C1 segment of cervical spinal cord (tissue), 14 donors: ENCODE data around the gene TDP2.
"Not testable (repeated sequence)": the region's sequence is repeated elsewhere in the genome, so short reads cannot be mapped to it uniquely, and the experiment has no call there.

Source experiments
- DNase-seq, 14 donors: peaks; one replicate each; lab custom pipeline; 2025; lab: John Stamatoyannopoulos, UW

The TDP2 gene

GRCh38 chr6:24648276-24648675, 18.4 kb downstream of the TDP2 start:
- DNase-seq = no peak

GRCh38 chr6:24646771-24647170, 19.9 kb downstream of the TDP2 start:
- no peak for DNase-seq

DNA sequence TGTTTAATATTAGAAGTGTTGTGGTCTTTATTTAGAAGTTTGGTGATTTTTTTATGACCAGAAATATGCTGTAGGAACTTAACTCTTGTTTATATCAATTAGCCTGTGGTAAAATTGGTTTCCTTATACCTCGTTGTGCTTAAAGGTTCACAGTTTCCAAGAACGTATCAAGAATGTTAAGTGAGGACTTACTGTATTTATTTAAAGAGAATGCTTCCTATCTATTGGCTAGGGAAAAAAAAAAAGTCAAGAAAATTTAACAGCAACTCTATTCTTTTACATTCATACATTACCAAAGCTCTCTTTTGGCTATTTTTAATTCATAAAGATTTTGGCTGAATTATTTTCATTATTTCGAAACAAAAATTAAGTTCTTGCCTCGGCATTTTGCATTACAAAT, 22.3 kb downstream of the TDP2 start:
- DNase-seq = no peak

GRCh38 chr6:24643920-24644319, 22.8 kb downstream of the TDP2 start:
- no peak for DNase-seq

DNA sequence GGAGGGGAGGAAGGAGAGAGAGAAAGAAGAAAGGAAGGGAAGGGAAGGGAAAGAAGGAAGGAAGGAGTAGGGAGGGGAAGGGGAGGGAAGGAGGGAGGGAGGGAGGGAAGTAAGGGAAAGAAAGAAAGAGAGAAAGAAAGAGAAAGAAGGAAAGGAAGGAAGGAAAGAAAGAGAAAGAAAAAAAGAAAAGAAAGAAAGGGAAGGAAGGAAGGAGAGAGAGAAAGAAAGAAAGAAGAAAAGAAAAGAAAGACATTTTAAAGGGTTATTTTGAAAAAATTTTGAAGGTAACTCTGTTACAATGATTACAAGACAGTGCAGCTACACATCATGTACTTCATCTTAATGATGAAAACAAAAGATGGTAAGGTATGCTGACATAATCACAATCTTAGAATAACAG, 24.6 kb downstream of the TDP2 start:
- DNase-seq = no peak

- not testable (repeated sequence) for DNase-seq
Observed at GRCh38 chr6:24640631-24641030, 26.1 kb downstream of the TDP2 start.

- no peak for DNase-seq
Observed at GRCh38 chr6:24640166-24640565, 26.5 kb downstream of the TDP2 start.

GRCh38 chr6:24636681-24637080, 30.0 kb downstream of the TDP2 start:
- DNase-seq = no peak

- DNase-seq = no peak
Observed at GRCh38 chr6:24632573-24632972, 34.1 kb downstream of the TDP2 start.

DNA sequence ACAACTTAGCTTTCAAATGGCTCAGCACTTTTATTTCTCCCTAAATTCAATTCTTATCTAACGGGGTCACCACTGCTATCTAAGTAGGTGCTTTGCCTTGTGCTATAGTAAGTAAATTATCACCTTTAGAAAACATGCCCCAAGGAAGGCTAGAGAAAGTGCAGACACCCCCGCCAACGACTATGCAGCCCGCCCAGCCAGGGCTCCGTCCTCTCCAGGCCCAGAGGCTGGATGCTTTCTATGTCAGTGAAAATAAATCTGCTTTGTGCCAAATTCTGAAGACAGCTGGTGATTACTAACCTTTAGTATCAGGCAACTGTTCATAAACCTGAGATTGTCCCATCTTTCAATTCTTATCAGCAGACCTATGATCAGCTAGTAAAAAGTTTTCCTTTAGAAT, 35.0 kb downstream of the TDP2 start:
- no peak for DNase-seq

GRCh38 chr6:24630856-24631505, 35.7 kb downstream of the TDP2 start:
- DNase-seq = peak in 1 of 14 donors; percentile 59

GRCh38 chr6:24621626-24622289, 44.9 kb downstream of the TDP2 start:
- DNase-seq = peak in 1 of 14 donors; percentile 22

GRCh38 chr6:24620637-24621036, 46.1 kb downstream of the TDP2 start:
- no peak for DNase-seq

- no peak for DNase-seq
Observed at GRCh38 chr6:24619661-24620060, 47.0 kb downstream of the TDP2 start.

- DNase-seq = no peak
Observed at GRCh38 chr6:24614648-24615047, 52.1 kb downstream of the TDP2 start.

- peak in 2 of 14 donors; percentile 9 to 88 for DNase-seq
Observed at GRCh38 chr6:24614043-24614420, 52.7 kb downstream of the TDP2 start.

- peak in 1 of 14 donors; percentile 87 for DNase-seq
Observed at GRCh38 chr6:24613361-24614042, 53.2 kb downstream of the TDP2 start.

- no peak for DNase-seq
Observed at GRCh38 chr6:24610672-24611071, 56.0 kb downstream of the TDP2 start.

DNA sequence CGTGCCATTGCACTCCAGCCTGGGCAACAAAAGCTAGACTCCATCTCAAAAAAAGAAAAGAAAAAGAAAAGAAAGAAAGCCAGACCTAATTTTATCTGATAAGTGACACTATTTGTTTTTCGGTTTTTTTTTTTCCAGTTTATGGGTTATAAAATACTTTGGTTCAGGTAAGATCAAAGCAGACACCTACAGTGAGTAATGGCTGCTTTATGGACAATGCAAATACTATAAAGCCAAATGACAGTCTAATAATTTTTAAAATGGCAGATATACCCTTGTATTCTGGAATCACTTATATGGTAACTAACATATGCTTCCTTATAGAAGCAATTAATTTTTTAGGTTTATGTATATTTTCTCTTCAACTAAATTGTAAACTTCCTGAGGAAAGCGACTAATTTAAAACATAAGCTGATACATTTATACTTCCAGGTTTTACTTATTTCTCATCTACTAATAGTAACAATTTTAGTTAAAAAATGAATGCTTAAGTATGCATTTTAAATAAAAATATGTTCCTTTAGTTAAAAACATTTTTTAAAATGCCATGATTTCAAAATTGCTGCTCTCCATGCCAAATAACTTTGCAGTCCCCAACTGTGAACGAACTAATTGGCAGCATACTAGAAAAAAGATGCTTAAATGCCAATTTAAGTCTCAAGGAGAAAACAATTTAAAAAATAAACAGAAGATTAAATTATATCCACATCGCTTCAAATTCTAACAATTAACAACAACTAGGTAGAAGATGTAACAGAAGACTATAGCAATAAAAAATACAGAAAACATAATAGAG, 59.2 kb downstream of the TDP2 start:
- DNase-seq = no peak

DNA sequence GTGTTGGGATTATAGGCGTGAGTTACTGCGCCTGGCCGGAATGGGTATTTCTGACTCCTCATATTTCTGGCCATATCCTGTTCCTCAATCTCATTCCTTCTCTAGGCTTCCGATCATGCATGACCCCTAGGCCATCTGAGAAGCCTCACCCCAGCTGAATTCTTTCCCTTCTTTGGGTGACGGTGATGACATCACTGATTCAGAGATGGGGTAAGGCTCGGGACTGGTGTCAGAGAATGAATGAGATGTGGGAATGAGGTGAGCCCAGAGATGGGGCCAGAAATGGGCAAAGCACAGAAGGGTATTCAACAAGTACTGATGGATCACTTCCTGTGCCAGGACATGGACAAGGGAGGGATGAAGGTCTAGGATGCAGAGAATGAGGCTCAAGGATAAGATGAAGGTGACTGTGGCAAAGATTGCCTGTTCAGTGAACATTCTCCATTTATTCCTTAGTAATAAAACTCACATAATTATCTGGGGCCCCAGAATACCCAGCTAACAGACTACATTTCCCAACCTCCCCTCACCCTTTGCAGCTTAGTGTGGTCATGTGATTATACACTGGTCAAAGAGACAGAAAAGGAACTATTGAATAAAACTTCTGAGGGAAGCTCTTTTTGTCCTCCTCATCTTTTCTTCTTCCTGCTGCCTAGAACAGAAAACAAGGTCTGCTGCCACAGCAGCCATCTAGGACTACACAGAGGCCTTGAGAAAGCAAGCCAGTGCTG, 60.3 kb downstream of the TDP2 start:
- no peak for DNase-seq

DNA sequence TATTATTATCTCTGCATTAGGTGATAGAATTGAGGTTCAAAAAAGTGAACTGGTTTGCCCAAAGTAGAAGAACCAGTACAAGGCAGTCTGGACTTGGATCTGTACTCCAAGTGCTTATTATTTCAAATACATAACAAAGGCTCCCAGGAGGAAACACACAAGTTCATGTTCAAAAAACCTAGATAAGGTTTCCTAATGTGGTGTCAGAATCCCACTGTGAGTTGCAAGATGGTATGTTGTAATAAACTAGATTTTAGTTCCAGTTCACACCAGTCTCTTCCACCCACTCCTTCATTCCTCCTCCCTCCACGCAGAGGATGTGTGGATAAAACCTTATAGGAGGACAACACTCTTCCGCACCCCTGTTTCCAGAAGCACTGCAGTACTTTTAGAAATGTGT, 63.5 kb downstream of the TDP2 start:
- no peak for DNase-seq
